ENCODE data around the gene MEMO1.

MEMO1 gene

DNA sequence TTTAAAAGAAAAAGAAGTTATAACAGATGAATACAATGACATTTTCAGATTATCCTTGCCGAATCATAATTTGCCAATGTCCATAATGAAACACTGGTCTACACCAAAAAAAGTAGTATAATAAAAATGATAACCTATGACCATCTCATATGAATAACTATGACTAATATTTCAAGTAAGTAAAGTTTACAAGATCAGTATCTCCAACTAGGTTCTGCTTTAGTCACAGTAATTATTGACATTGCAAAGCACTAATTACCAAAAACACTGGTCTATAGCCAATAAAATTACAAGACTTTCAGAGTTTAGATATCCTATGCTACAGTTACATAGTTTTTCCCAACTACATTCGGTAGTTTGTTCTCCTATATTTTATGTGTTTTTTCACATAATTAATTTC, 136.7 kb downstream of the MEMO1 start:
- TF ChIP-seq NFIC (IDR thresholded peaks at IDR 0.05) (no peak), CREB1 (IDR thresholded peaks at IDR 0.05; ENCODE audit: low read depth) (no peak), EGR1 (IDR thresholded peaks at IDR 0.05) (no peak), TEAD4 (IDR thresholded peaks at IDR 0.05) (no peak), FOXM1 (IDR thresholded peaks at IDR 0.05; ENCODE audit: borderline replicate concordance, low read depth) (no peak), YY1 (IDR thresholded peaks at IDR 0.05; ENCODE audit: low read depth) (no peak), TCF12 (IDR thresholded peaks at IDR 0.05; ENCODE audit: low read depth) (no peak), TAF1 (IDR thresholded peaks at IDR 0.05; ENCODE audit: low read depth) (no peak), ZBTB7A (IDR thresholded peaks at IDR 0.05; ENCODE audit: low read depth) (no peak), RAD21 (IDR thresholded peaks at IDR 0.05; ENCODE audit: low read depth) (no peak), CEBPB (IDR thresholded peaks at IDR 0.05) (no peak), EP300 (IDR thresholded peaks at IDR 0.05; ENCODE audit: borderline replicate concordance) (no peak)
- TF ChIP-seq, protein P1, sequence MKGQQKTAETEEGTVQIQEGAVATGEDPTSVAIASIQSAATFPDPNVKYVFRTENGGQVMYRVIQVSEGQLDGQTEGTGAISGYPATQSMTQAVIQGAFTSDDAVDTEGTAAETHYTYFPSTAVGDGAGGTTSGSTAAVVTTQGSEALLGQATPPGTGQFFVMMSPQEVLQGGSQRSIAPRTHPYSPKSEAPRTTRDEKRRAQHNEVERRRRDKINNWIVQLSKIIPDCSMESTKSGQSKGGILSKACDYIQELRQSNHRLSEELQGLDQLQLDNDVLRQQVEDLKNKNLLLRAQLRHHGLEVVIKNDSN (IDR thresholded peaks at IDR 0.05), result no peak
- TF ChIP-seq, protein P2, sequence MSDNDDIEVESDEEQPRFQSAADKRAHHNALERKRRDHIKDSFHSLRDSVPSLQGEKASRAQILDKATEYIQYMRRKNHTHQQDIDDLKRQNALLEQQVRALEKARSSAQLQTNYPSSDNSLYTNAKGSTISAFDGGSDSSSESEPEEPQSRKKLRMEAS (IDR thresholded peaks at IDR 0.05), result no peak
- TF ChIP-seq, protein P3, sequence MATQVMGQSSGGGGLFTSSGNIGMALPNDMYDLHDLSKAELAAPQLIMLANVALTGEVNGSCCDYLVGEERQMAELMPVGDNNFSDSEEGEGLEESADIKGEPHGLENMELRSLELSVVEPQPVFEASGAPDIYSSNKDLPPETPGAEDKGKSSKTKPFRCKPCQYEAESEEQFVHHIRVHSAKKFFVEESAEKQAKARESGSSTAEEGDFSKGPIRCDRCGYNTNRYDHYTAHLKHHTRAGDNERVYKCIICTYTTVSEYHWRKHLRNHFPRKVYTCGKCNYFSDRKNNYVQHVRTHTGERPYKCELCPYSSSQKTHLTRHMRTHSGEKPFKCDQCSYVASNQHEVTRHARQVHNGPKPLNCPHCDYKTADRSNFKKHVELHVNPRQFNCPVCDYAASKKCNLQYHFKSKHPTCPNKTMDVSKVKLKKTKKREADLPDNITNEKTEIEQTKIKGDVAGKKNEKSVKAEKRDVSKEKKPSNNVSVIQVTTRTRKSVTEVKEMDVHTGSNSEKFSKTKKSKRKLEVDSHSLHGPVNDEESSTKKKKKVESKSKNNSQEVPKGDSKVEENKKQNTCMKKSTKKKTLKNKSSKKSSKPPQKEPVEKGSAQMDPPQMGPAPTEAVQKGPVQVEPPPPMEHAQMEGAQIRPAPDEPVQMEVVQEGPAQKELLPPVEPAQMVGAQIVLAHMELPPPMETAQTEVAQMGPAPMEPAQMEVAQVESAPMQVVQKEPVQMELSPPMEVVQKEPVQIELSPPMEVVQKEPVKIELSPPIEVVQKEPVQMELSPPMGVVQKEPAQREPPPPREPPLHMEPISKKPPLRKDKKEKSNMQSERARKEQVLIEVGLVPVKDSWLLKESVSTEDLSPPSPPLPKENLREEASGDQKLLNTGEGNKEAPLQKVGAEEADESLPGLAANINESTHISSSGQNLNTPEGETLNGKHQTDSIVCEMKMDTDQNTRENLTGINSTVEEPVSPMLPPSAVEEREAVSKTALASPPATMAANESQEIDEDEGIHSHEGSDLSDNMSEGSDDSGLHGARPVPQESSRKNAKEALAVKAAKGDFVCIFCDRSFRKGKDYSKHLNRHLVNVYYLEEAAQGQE (IDR thresholded peaks at IDR 0.05; ENCODE audit: low read depth), result no peak

DNA sequence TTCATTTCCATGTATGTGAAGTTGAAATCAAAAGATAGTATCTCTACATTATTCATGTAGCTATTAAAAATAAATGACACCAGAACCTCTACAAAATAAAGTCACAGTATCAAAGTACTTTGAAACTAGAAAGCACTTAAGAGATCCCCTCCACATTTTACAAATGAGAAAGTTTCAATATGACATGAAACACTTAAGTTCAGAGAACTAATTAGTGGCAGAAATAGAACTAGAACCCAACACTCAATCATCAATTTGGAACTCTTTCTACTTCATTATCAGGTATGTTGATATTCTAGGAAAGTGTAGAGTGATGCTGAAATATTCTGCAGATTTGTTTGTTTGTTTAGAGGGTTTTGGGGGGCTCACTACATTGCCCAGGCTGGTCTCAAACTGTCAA, 145.6 kb downstream of the MEMO1 start:
- TF ChIP-seq TCF12 (IDR thresholded peaks at IDR 0.05; ENCODE audit: low read depth) (no peak), TAF1 (IDR thresholded peaks at IDR 0.05; ENCODE audit: low read depth) (no peak), RAD21 (IDR thresholded peaks at IDR 0.05; ENCODE audit: low read depth) (no peak), NFIC (IDR thresholded peaks at IDR 0.05) (no peak), FOXM1 (IDR thresholded peaks at IDR 0.05; ENCODE audit: borderline replicate concordance, low read depth) (no peak), EGR1 (IDR thresholded peaks at IDR 0.05) (no peak), CEBPB (IDR thresholded peaks at IDR 0.05) (no peak), ZBTB7A (IDR thresholded peaks at IDR 0.05; ENCODE audit: low read depth) (no peak), EP300 (IDR thresholded peaks at IDR 0.05; ENCODE audit: borderline replicate concordance) (no peak), YY1 (IDR thresholded peaks at IDR 0.05; ENCODE audit: low read depth) (no peak), CREB1 (IDR thresholded peaks at IDR 0.05; ENCODE audit: low read depth) (no peak), TEAD4 (IDR thresholded peaks at IDR 0.05) (no peak)
- TF ChIP-seq, protein P1 (IDR thresholded peaks at IDR 0.05), result no peak
- TF ChIP-seq, protein P3 (IDR thresholded peaks at IDR 0.05; ENCODE audit: low read depth), result no peak
- TF ChIP-seq, protein P2 (IDR thresholded peaks at IDR 0.05), result no peak

DNA sequence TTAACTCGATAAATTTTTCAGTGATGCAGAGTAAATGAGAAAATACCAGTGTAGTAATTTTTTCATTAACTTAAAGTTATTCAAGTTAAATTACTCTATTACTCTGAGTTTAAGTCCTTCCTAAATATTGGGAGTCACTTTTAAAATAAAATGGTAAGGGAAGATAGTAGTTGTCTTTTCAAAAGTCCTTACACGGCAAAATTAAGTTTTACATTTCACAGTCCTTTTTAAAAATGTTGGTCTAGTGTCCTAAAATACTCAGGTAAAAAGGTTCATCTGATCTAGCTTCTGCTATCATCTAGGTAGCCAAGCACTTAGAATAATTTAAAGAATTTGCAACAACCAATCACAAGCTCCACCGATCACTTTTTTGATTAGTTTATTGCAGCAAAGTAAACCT, 146.9 kb downstream of the MEMO1 start:
- no peak for TF ChIP-seq EP300 (IDR thresholded peaks at IDR 0.05; ENCODE audit: borderline replicate concordance)
- TF ChIP-seq, protein P1 (IDR thresholded peaks at IDR 0.05), result no peak
- no peak for TF ChIP-seq TAF1 (IDR thresholded peaks at IDR 0.05; ENCODE audit: low read depth)
- TF ChIP-seq CEBPB (IDR thresholded peaks at IDR 0.05), result no peak
- no peak for TF ChIP-seq EGR1 (IDR thresholded peaks at IDR 0.05)
- TF ChIP-seq FOXM1 (IDR thresholded peaks at IDR 0.05; ENCODE audit: borderline replicate concordance, low read depth), result no peak
- no peak for TF ChIP-seq TEAD4 (IDR thresholded peaks at IDR 0.05)

DNA sequence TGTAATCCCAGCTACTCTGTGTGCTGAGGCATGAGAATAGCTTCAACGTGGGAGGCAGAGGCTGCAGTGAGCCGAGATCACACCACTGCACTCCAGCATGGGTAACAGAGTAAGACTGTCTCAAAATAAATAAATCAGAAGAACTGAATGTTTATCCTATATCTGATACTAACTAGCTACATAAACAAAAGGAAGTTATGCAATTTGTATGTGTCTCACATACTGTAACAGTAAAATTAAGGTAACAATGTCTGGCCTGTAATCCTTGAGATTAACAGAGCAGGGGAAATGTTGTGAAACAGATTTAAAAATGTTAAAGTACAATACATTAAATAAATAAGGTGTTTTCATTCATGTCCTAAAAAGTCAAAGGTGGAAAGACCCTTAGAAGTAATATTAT, 150.8 kb downstream of the MEMO1 start:
- no peak for TF ChIP-seq NFIC (IDR thresholded peaks at IDR 0.05)
- no peak for TF ChIP-seq RAD21 (IDR thresholded peaks at IDR 0.05; ENCODE audit: low read depth)
- TF ChIP-seq CEBPB (IDR thresholded peaks at IDR 0.05), result no peak
- no peak for TF ChIP-seq TAF1 (IDR thresholded peaks at IDR 0.05; ENCODE audit: low read depth)
- no peak for TF ChIP-seq EGR1 (IDR thresholded peaks at IDR 0.05)
- TF ChIP-seq ZBTB7A (IDR thresholded peaks at IDR 0.05; ENCODE audit: low read depth), result no peak
- no peak for TF ChIP-seq TCF12 (IDR thresholded peaks at IDR 0.05; ENCODE audit: low read depth)
- TF ChIP-seq, protein P3 (IDR thresholded peaks at IDR 0.05; ENCODE audit: low read depth), result no peak
- TF ChIP-seq TEAD4 (IDR thresholded peaks at IDR 0.05), result no peak
- TF ChIP-seq, protein P1 (IDR thresholded peaks at IDR 0.05), result no peak
- TF ChIP-seq, protein P2 (IDR thresholded peaks at IDR 0.05), result no peak
